Subcutaneous abdominal adipose tissue (tissue), 5 donors: ENCODE measurements around the gene HCN4.

Experiments
- H3K27ac ChIP-seq: one replicate; pipeline ENCODE4 v1.7.0; 2013; ENCODE audit warnings: low read depth, mild to moderate bottlenecking, inconsistent platforms, low read length, moderate library complexity
- H3K27me3 ChIP-seq, 5 donors: one replicate each; pipeline ENCODE4 v1.7.0; 2013; ENCODE audit warnings: low read length in 5 of 5, inconsistent platforms in 1 of 5; ENCODE audit not compliant: control insufficient read depth in 5 of 5, insufficient read depth in 4 of 5
- H3K36me3 ChIP-seq, 5 donors: one replicate each; pipeline ENCODE4 v1.7.0; 2013; ENCODE audit warnings: low read length in 5 of 5; ENCODE audit not compliant: control insufficient read depth in 5 of 5, insufficient read depth in 5 of 5
- H3K4me1 ChIP-seq, 5 donors: one replicate each; pipeline ENCODE4 v1.7.0; 2013; ENCODE audit warnings: low read length in 5 of 5, mild to moderate bottlenecking in 3 of 5, moderate library complexity in 1 of 5; ENCODE audit not compliant: control insufficient read depth in 5 of 5, insufficient read depth in 5 of 5
- H3K4me3 ChIP-seq, 5 donors: one replicate each; pipeline ENCODE4 v1.7.0; 2013; ENCODE audit warnings: low read length in 5 of 5, low read depth in 1 of 5
- H3K9ac ChIP-seq, 5 donors: one replicate each; pipeline ENCODE4 v1.7.0; 2013; ENCODE audit warnings: low read length in 5 of 5, mild to moderate bottlenecking in 4 of 5, moderate library complexity in 3 of 5
- H3K9me3 ChIP-seq, 5 donors: one replicate each; pipeline ENCODE4 v1.7.0; 2013; ENCODE audit warnings: low read length in 5 of 5; ENCODE audit not compliant: control insufficient read depth in 5 of 5
- donor health status: healthy.
- donor health status: healthy.
- donor health status: healthy.
- donor health status: healthy.
- donor health status: healthy.

Gene HCN4

GRCh38 chr15:73382115-73382514 is 13.4 kb upstream of the HCN4 start:
- Histone ChIP-seq H3K4me1 (no peaks in the 10 kb centered on the region), H3K27me3 (peaks cover 6 to 19% (median 8%) of the 10 kb centered on the region in 5 donors), H3K36me3 (no peaks in the 10 kb centered on the region), H3K9ac (no peak overlapping the region), H3K4me3 (no peak overlapping the region), H3K27ac (no peak overlapping the region), H3K9me3 (peaks cover 0 to 16% (median 16%) of the 10 kb centered on the region in 5 donors)

- H3K27me3 ChIP-seq, result peaks cover 5 to 13% (median 8%) of the 10 kb centered on the region in 5 donors
- H3K4me1 ChIP-seq, result no peaks in the 10 kb centered on the region
- peaks cover 0 to 16% (median 16%) of the 10 kb centered on the region in 5 donors for H3K9me3 ChIP-seq
- no peak overlapping the region for H3K4me3 ChIP-seq
- no peak overlapping the region for H3K27ac ChIP-seq
- no peak overlapping the region for H3K9ac ChIP-seq
- no peaks in the 10 kb centered on the region for H3K36me3 ChIP-seq
These were observed 11.9 kb upstream of the HCN4 start for GRCh38 chr15:73380661-73381060.

GRCh38 chr15:73378089-73378488 is 9.3 kb upstream of the HCN4 start:
- no peaks in the 10 kb centered on the region for H3K36me3 ChIP-seq
- H3K9me3 ChIP-seq, result peaks cover 0 to 16% (median 10%) of the 10 kb centered on the region in 5 donors
- H3K9ac ChIP-seq, result no peak overlapping the region
- H3K4me1 ChIP-seq, result no peaks in the 10 kb centered on the region
- no peak overlapping the region for H3K27ac ChIP-seq
- peaks cover 12 to 29% (median 21%) of the 10 kb centered on the region in 5 donors for H3K27me3 ChIP-seq
- no peak overlapping the region for H3K4me3 ChIP-seq

GRCh38 chr15:73375755-73376305 is 7.1 kb upstream of the HCN4 start:
- peaks cover 16 to 34% (median 27%) of the 10 kb centered on the region in 5 donors for H3K27me3 ChIP-seq
- H3K9me3 ChIP-seq, result peaks cover 0 to 9% (median 3%) of the 10 kb centered on the region in 5 donors
- H3K4me1 ChIP-seq, result no peaks in the 10 kb centered on the region
- no peaks in the 10 kb centered on the region for H3K36me3 ChIP-seq
- no peak overlapping the region for H3K9ac ChIP-seq
- no peak overlapping the region for H3K4me3 ChIP-seq
- no peak overlapping the region for H3K27ac ChIP-seq

GRCh38 chr15:73375012-73375411 is 6.3 kb upstream of the HCN4 start:
- Histone ChIP-seq H3K36me3 (no peaks in the 10 kb centered on the region), H3K9ac (no peak overlapping the region), H3K4me3 (no peak overlapping the region), H3K27ac (no peak overlapping the region), H3K27me3 (peaks cover 20 to 40% (median 35%) of the 10 kb centered on the region in 5 donors), H3K4me1 (no peaks in the 10 kb centered on the region), H3K9me3 (peaks cover 0 to 4% (median 0%) of the 10 kb centered on the region in 5 donors)

GRCh38 chr15:73374604-73375003 is 5.8 kb upstream of the HCN4 start:
- Histone ChIP-seq H3K9ac (no peak overlapping the region), H3K27ac (no peak overlapping the region), H3K27me3 (peaks cover 23 to 44% (median 38%) of the 10 kb centered on the region in 5 donors), H3K4me1 (no peaks in the 10 kb centered on the region), H3K36me3 (no peaks in the 10 kb centered on the region), H3K4me3 (no peak overlapping the region), H3K9me3 (no peaks in the 10 kb centered on the region)

- Histone ChIP-seq H3K9ac (no peak overlapping the region), H3K9me3 (no peaks in the 10 kb centered on the region), H3K4me3 (no peak overlapping the region), H3K4me1 (peaks cover 0 to 6% (median 0%) of the 10 kb centered on the region in 5 donors), H3K36me3 (no peaks in the 10 kb centered on the region), H3K27me3 (peaks cover 30 to 52% (median 47%) of the 10 kb centered on the region in 5 donors), H3K27ac (no peak overlapping the region)
These were observed 4.5 kb upstream of the HCN4 start for GRCh38 chr15:73373221-73373620.

GRCh38 chr15:73371812-73372211 is 3.1 kb upstream of the HCN4 start:
- no peak overlapping the region for H3K27ac ChIP-seq
- H3K36me3 ChIP-seq, result no peaks in the 10 kb centered on the region
- peaks cover 42 to 62% (median 54%) of the 10 kb centered on the region in 5 donors for H3K27me3 ChIP-seq
- H3K4me3 ChIP-seq, result no peak overlapping the region
- no peak overlapping the region for H3K9ac ChIP-seq
- peaks cover 0 to 12% (median 3%) of the 10 kb centered on the region in 5 donors for H3K4me1 ChIP-seq
- no peaks in the 10 kb centered on the region for H3K9me3 ChIP-seq

- Histone ChIP-seq H3K4me3 (no peak overlapping the region), H3K4me1 (peaks cover 0 to 12% (median 3%) of the 10 kb centered on the region in 5 donors), H3K9ac (no peak overlapping the region), H3K27me3 (peaks cover 40 to 66% (median 63%) of the 10 kb centered on the region in 5 donors), H3K9me3 (no peaks in the 10 kb centered on the region), H3K36me3 (no peaks in the 10 kb centered on the region), H3K27ac (no peak overlapping the region)
These were observed 1.4 kb upstream of the HCN4 start for GRCh38 chr15:73370151-73370550.

- Histone ChIP-seq H3K9me3 (no peaks in the 10 kb centered on the region), H3K27me3 (peaks cover 34 to 66% (median 55%) of the 10 kb centered on the region in 5 donors), H3K9ac (no peak overlapping the region), H3K4me3 (no peak overlapping the region), H3K36me3 (no peaks in the 10 kb centered on the region), H3K27ac (no peak overlapping the region), H3K4me1 (peaks cover 0 to 12% (median 3%) of the 10 kb centered on the region in 5 donors)
These were observed 466 bp upstream of the HCN4 start for GRCh38 chr15:73369154-73369694.
